ENCODE results near the gene SERPINB11. TPM values are rescaled to one million over a fixed set of nuclear protein-coding genes. Genes with fewer than 3 reads are reported as not detected.

SERPINB11 gene
- polyA plus RNA-seq, 1 experiment: not detected

- Histone ChIP-seq H3K27ac (ENCODE audit: low read depth, low read length) (no peak overlapping the region), H3K9me3 (ENCODE audit: control insufficient read depth, insufficient read depth, low read length) (no peaks in the 10 kb centered on the region), H3K27me3 (ENCODE audit: control insufficient read depth, insufficient read depth, low read length) (no peaks in the 10 kb centered on the region), H3K4me3 (ENCODE audit: low read depth, low read length) (no peak overlapping the region)
- CTCF ChIA-PET: no interaction called here
- POLR2A ChIA-PET: no interaction called here
- DNase-seq (ENCODE audit: low read depth, low spot score): no peak
- no peak for TF ChIP-seq CTCF (IDR thresholded peaks at IDR 0.05; ENCODE audit: low read depth, low read length)
Measured at GRCh38 chr18:63747006-63747405, 44.2 kb downstream of the SERPINB11 start.

GRCh38 chr18:63749489-63749888 is 46.7 kb downstream of the SERPINB11 start:
- DNase-seq (ENCODE audit: low read depth, low spot score): no peak
- CTCF ChIA-PET: no interaction called here
- Histone ChIP-seq H3K27me3 (ENCODE audit: control insufficient read depth, insufficient read depth, low read length) (no peaks in the 10 kb centered on the region), H3K27ac (ENCODE audit: low read depth, low read length) (no peak overlapping the region), H3K4me3 (ENCODE audit: low read depth, low read length) (no peak overlapping the region), H3K9me3 (ENCODE audit: control insufficient read depth, insufficient read depth, low read length) (no peaks in the 10 kb centered on the region)
- TF ChIP-seq CTCF (IDR thresholded peaks at IDR 0.05; ENCODE audit: low read depth, low read length): no peak
- POLR2A ChIA-PET: no interaction called here

- Histone ChIP-seq H3K27me3 (ENCODE audit: control insufficient read depth, insufficient read depth, low read length) (no peaks in the 10 kb centered on the region), H3K27ac (ENCODE audit: low read depth, low read length) (no peak overlapping the region), H3K9me3 (ENCODE audit: control insufficient read depth, insufficient read depth, low read length) (no peaks in the 10 kb centered on the region), H3K4me3 (ENCODE audit: low read depth, low read length) (no peak overlapping the region)
- no peak for TF ChIP-seq CTCF (IDR thresholded peaks at IDR 0.05; ENCODE audit: low read depth, low read length)
- DNase-seq (ENCODE audit: low read depth, low spot score): no peak
- ChIA-PET CTCF (interaction anchor here (0.8 to 2.3 kb wide), 3 partner anchors 11 to 234 kb away, joined by 3 to 11 read pairs (median 3); no protein-coding TSS in a partner anchor), POLR2A (no interaction called here)
Measured at GRCh38 chr18:63752636-63753035, 49.9 kb downstream of the SERPINB11 start.

- DNase-seq (ENCODE audit: low read depth, low spot score): no peak
- H3K4me3 ChIP-seq (ENCODE audit: low read depth, low read length): no peak overlapping the region
- TF ChIP-seq CTCF (IDR thresholded peaks at IDR 0.05; ENCODE audit: low read depth, low read length): no peak
- H3K27me3 ChIP-seq (ENCODE audit: control insufficient read depth, insufficient read depth, low read length): no peaks in the 10 kb centered on the region
- no peak overlapping the region for H3K27ac ChIP-seq (ENCODE audit: low read depth, low read length)
- H3K9me3 ChIP-seq (ENCODE audit: control insufficient read depth, insufficient read depth, low read length): no peaks in the 10 kb centered on the region
- ChIA-PET CTCF (interaction anchor here (1.4 to 2.3 kb wide), 2 partner anchors 12 to 235 kb away, joined by 3 to 11 read pairs; no protein-coding TSS in a partner anchor), POLR2A (no interaction called here)
Measured at GRCh38 chr18:63753676-63754075, 50.9 kb downstream of the SERPINB11 start.

- H3K4me3 ChIP-seq (ENCODE audit: low read depth, low read length): no peak overlapping the region
- no peak overlapping the region for H3K27ac ChIP-seq (ENCODE audit: low read depth, low read length)
- peaks cover 12% of the 10 kb centered on the region for H3K9me3 ChIP-seq (ENCODE audit: control insufficient read depth, insufficient read depth, low read length)
- H3K27me3 ChIP-seq (ENCODE audit: control insufficient read depth, insufficient read depth, low read length): no peaks in the 10 kb centered on the region
- no peak for TF ChIP-seq CTCF (IDR thresholded peaks at IDR 0.05; ENCODE audit: low read depth, low read length)
- POLR2A ChIA-PET: no interaction called here
- CTCF ChIA-PET: no interaction called here
- DNase-seq (ENCODE audit: low read depth, low spot score): no peak
Measured at GRCh38 chr18:63757541-63757940, 54.8 kb downstream of the SERPINB11 start.

Measured in AG04450 (cell line).